Chondrocyte (in vitro differentiated cells): ENCODE data around the gene PAX7. TPM values are rescaled to one million over a fixed set of nuclear protein-coding genes. Genes with fewer than 3 reads are reported as not detected.

ENCODE experiments used
- DNase-seq: peaks from one replicate; pipeline ENCODE4 v3.0.0; 2021; ENCODE audit warnings: mixed read lengths, low spot score
- H3K27ac Mint-ChIP-seq: one replicate; pipeline ENCODE4 v1.8.0; 2021; ENCODE audit warnings: mild to moderate bottlenecking, moderate library complexity, mixed read lengths; ENCODE audit not compliant: unreplicated experiment
- H3K27me3 Mint-ChIP-seq: 2 replicates; pipeline ENCODE4 v1.8.0; 2021; ENCODE audit warnings: low read depth, mixed read lengths
- H3K36me3 Mint-ChIP-seq: 2 replicates; pipeline ENCODE4 v1.8.0; 2021; ENCODE audit warnings: low read depth, mixed read lengths
- H3K4me1 Mint-ChIP-seq: 2 replicates; pipeline ENCODE4 v1.8.0; 2021; ENCODE audit warnings: low read depth, mild to moderate bottlenecking, mixed read lengths
- H3K4me3 Mint-ChIP-seq: one replicate; pipeline ENCODE4 v1.8.0; 2021; ENCODE audit warnings: mild to moderate bottlenecking, moderate library complexity, mixed read lengths; ENCODE audit not compliant: unreplicated experiment
- H3K9me3 Mint-ChIP-seq: 2 replicates; pipeline ENCODE4 v1.8.0; 2021; ENCODE audit warnings: low read depth, mixed read lengths
- total RNA-seq: library from RNA; stranded (reverse); gene quantifications from 3 replicates; pipeline ENCODE4 v1.2.1, GENCODE V29; 2021
- TF ChIP-seq, protein P1 (sequence below): fragments of 200-600 bp; sonication (generic); IDR thresholded peaks from 2 replicates; pipeline ENCODE4 v1.5.0; 2021; ENCODE audit warnings: antibody characterized with exemption, mild to moderate bottlenecking, moderate library complexity

Gene PAX7
- total RNA-seq, 1 donor from 2014 or later, result not detected

DNA sequence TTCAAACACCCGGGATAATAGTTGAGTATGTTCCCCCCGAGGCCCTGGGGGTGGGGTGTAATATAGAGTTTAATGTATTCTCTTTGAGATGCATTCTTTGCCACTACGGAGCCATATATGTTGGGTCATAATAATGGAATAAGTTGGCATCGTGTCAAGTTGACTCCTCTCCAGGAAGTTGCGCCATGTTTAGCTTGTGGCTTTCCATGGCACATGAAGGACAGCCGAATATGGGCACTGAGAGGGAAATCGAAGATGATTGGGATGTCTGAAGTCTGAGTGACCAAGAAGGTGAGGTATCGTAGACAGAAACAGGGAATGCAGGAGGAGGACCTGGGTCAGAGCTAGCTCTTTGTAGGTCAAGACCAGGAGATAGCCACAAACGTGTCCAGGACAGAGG is 92.6 kb downstream of the PAX7 start:
- Mint-ChIP-seq H3K27me3 (peaks cover 69% of the 10 kb centered on the region), H3K4me1 (no peaks in the 10 kb centered on the region), H3K4me3 (no peak overlapping the region), H3K36me3 (peaks cover 1% of the 10 kb centered on the region), H3K27ac (no peak overlapping the region), H3K9me3 (no peaks in the 10 kb centered on the region)
- no peak for DNase-seq
- TF ChIP-seq, protein P1, sequence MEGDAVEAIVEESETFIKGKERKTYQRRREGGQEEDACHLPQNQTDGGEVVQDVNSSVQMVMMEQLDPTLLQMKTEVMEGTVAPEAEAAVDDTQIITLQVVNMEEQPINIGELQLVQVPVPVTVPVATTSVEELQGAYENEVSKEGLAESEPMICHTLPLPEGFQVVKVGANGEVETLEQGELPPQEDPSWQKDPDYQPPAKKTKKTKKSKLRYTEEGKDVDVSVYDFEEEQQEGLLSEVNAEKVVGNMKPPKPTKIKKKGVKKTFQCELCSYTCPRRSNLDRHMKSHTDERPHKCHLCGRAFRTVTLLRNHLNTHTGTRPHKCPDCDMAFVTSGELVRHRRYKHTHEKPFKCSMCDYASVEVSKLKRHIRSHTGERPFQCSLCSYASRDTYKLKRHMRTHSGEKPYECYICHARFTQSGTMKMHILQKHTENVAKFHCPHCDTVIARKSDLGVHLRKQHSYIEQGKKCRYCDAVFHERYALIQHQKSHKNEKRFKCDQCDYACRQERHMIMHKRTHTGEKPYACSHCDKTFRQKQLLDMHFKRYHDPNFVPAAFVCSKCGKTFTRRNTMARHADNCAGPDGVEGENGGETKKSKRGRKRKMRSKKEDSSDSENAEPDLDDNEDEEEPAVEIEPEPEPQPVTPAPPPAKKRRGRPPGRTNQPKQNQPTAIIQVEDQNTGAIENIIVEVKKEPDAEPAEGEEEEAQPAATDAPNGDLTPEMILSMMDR, result no peak

DNA sequence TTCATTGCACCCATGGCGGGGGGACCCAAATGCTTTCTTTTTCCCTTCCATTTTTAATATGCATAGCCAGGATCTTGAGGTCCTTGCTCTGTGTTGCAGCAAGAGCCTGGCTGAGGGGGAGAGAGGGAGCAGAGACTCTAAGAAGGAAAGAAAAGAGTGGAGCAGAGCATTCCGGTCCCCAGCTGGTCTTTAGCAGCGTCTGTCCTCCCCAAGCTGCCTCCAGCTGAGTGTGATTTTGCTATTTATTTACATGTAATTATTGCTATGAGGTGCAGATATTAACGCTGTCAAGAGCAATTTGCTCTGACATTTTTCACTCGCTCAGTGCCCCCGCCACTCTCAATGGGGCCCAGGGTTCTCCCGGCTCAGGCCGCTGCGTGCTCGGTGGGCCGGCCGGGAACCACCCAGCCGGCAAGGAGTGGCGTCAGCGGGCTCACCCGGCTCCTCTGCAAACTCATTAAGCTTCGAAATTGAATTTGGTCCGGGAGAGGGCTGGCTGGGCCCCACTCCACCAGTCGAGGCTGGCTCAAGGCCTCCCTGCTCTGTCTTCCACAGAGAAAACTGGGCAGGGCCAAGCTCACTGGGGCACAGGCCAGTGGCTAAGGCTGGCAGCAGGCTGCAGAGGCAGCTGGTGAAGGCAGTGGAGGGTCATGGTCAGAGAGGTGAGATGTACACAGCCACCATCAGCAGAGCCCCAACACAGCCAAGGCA is 93.2 kb downstream of the PAX7 start:
- peaks cover 69% of the 10 kb centered on the region for H3K27me3 Mint-ChIP-seq
- TF ChIP-seq, protein P1, result no peak
- no peaks in the 10 kb centered on the region for H3K4me1 Mint-ChIP-seq
- no peak overlapping the region for H3K4me3 Mint-ChIP-seq
- H3K9me3 Mint-ChIP-seq, result no peaks in the 10 kb centered on the region
- H3K27ac Mint-ChIP-seq, result no peak overlapping the region
- no peak for DNase-seq
- peaks cover 1% of the 10 kb centered on the region for H3K36me3 Mint-ChIP-seq

DNA sequence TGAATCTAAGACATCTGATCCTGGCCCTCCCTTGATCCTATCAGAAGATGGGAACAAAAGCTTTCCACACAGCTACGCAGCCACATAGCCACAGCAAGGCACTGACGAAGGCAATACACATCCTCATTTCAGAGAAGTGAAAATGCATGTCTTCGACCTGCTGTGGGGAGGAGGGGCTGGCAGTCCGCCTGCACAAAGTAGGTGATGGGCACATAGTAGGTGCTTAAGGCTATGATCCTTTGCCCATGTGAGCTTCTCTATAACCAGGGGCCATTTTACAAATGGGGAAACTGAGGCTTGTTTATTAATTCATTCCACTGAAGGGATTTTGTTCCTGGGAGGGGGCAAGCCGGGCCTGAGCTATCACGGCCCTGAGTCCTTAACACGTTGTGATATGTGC is 94.2 kb downstream of the PAX7 start:
- H3K9me3 Mint-ChIP-seq, result no peaks in the 10 kb centered on the region
- peaks cover 65% of the 10 kb centered on the region for H3K27me3 Mint-ChIP-seq
- H3K4me1 Mint-ChIP-seq, result no peaks in the 10 kb centered on the region
- no peak overlapping the region for H3K27ac Mint-ChIP-seq
- no peak for DNase-seq
- no peak overlapping the region for H3K4me3 Mint-ChIP-seq
- peaks cover 1% of the 10 kb centered on the region for H3K36me3 Mint-ChIP-seq
- TF ChIP-seq, protein P1, result no peak

- H3K27me3 Mint-ChIP-seq, result peaks cover 61% of the 10 kb centered on the region
- TF ChIP-seq, protein P1, result no peak
- no peaks in the 10 kb centered on the region for H3K9me3 Mint-ChIP-seq
- no peak overlapping the region for H3K4me3 Mint-ChIP-seq
- H3K27ac Mint-ChIP-seq, result no peak overlapping the region
- H3K4me1 Mint-ChIP-seq, result no peaks in the 10 kb centered on the region
- H3K36me3 Mint-ChIP-seq, result peaks cover 1% of the 10 kb centered on the region
- no peak for DNase-seq
These were observed 94.7 kb downstream of the PAX7 start for GRCh38 chr1:18725231-18725895.

DNA sequence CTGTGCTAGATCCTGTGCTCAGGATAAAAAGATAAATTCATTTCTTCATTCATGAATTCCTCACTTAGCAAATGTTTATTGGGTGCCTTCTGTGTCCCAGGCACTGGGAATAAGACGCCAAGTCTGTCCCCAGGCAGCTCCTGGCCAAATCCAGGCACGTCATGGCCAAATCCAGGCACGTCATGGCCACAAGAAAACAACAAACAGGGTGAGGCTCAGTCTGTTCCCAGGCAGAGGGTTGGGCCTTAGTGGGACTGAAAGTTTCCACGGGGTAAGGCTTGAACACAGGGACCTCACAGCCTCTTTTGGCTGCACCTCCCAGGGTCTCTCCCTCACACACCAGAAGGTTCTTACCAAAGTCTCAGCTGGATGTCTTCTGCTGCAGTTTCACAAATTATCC is 95.7 kb downstream of the PAX7 start:
- Mint-ChIP-seq H3K9me3 (no peaks in the 10 kb centered on the region), H3K4me3 (no peak overlapping the region), H3K27me3 (peaks cover 56% of the 10 kb centered on the region), H3K27ac (no peak overlapping the region), H3K36me3 (peaks cover 1% of the 10 kb centered on the region), H3K4me1 (no peaks in the 10 kb centered on the region)
- TF ChIP-seq, protein P1, result no peak
- DNase-seq, result no peak
